H1 (cell line): ENCODE data around the gene MPDU1. TPM values are rescaled to one million over a fixed set of nuclear protein-coding genes. Genes with fewer than 3 reads are reported as not detected.

Source experiments
- CTCF ChIA-PET: fragments of 300-600 bp; sonication (Branson Sonifier 250); formaldehyde crosslinking; loops from one replicate; lab custom pipeline; 2021; ENCODE audit not compliant: partially characterized antibody; lab: Charles Lee
- POLR2A ChIA-PET: fragments of 300-600 bp; sonication (Branson Sonifier 250); formaldehyde crosslinking; loops from one replicate; lab custom pipeline; 2021; ENCODE audit warnings: inconsistent platforms; ENCODE audit not compliant: partially characterized antibody; lab: Charles Lee
- DNase-seq, 2 experiments: peaks; one replicate each; pipeline versions ENCODE4 v3.0.0 to v3.0.0-alpha.2; 2010 to 2022; ENCODE audit warnings: low spot score in 2 of 2, low read depth in 1 of 2, mixed read lengths in 1 of 2
- FAIRE-seq: peaks from 2 replicates; lab custom pipeline; 2011; peaks lifted over from hg19 to GRCh38; lab: Jason Lieb, UNC
- H2AFZ ChIP-seq: 2 replicates; pipeline ENCODE4 v1.8.1; 2012; ENCODE audit warnings: low read length, inconsistent platforms
- H2AK5ac ChIP-seq: 2 replicates; pipeline ENCODE4 v1.6.1; 2013; ENCODE audit warnings: low read depth, low read length
- H2BK120ac ChIP-seq: replicated peaks from 2 replicates; pipeline ENCODE3; 2013; ENCODE audit warnings: low read depth, low read length, inconsistent platforms
- H2BK12ac ChIP-seq: 2 replicates; pipeline ENCODE4 v1.6.1; 2013; ENCODE audit warnings: low read depth, low read length
- H2BK15ac ChIP-seq: 2 replicates; pipeline ENCODE4 v1.6.1; 2013; ENCODE audit warnings: low read length
- H2BK20ac ChIP-seq: 2 replicates; pipeline ENCODE4 v1.6.1; 2013; ENCODE audit warnings: low read length
- H2BK5ac ChIP-seq: 2 replicates; pipeline ENCODE4 v1.6.1; 2013; ENCODE audit warnings: low read depth, low read length
- H3K14ac ChIP-seq: 2 replicates; pipeline ENCODE4 v1.6.1; 2013; ENCODE audit warnings: inconsistent platforms; ENCODE audit not compliant: insufficient read length
- H3K18ac ChIP-seq: 2 replicates; pipeline ENCODE4 v1.6.1; 2013; ENCODE audit warnings: low read length; ENCODE audit errors: extremely low read depth
- H3K23ac ChIP-seq: 2 replicates; pipeline ENCODE4 v1.6.1; 2013; ENCODE audit warnings: inconsistent platforms; ENCODE audit not compliant: insufficient read length
- H3K23me2 ChIP-seq: 2 replicates; pipeline ENCODE4 v1.6.1; 2013; ENCODE audit warnings: low read depth, low read length
- H3K27ac ChIP-seq: 2 replicates; pipeline ENCODE4 v1.6.1; 2011; ENCODE audit warnings: low read depth, low read length, inconsistent platforms
- H3K27me3 ChIP-seq, 4 experiments: replicated peaks in 1 of 4; 1 replicate in 1 of 4; 2 replicates in 3 of 4; pipeline versions ENCODE4 v1.6.1 to v1.8.1; 2011 to 2013; ENCODE audit warnings: low read length in 3 of 4, mild to moderate bottlenecking in 3 of 4, inconsistent platforms in 2 of 4, mixed read lengths in 2 of 4, moderate library complexity in 1 of 4; ENCODE audit not compliant: control insufficient read depth in 3 of 4, insufficient read depth in 3 of 4; ENCODE audit errors: extremely low read depth in 1 of 4
- H3K36me3 ChIP-seq, 4 experiments: 2 replicates each; pipeline versions ENCODE4 v1.6.1 to v1.8.1; 2011 to 2013; ENCODE audit warnings: mild to moderate bottlenecking in 4 of 4, low read length in 3 of 4, moderate library complexity in 2 of 4, control low read depth in 1 of 4, inconsistent platforms in 1 of 4; ENCODE audit not compliant: insufficient read depth in 4 of 4, control insufficient read depth in 2 of 4
- H3K4ac ChIP-seq: replicated peaks from 2 replicates; pipeline ENCODE3; 2013; ENCODE audit warnings: low read length, low read depth, mixed read lengths, inconsistent platforms; ENCODE audit not compliant: insufficient read length
- H3K4me1 ChIP-seq, 4 experiments: replicated peaks in 1 of 4; 1 replicate in 1 of 4; 2 replicates in 3 of 4; pipeline versions ENCODE4 v1.6.1 to v1.8.1; 2011 to 2013; ENCODE audit warnings: low read length in 3 of 4, inconsistent platforms in 2 of 4, mixed read lengths in 1 of 4; ENCODE audit not compliant: insufficient read depth in 4 of 4, control insufficient read depth in 3 of 4
- H3K4me2 ChIP-seq, 2 experiments: 2 replicates each; pipeline versions ENCODE4 v1.6.1 to v1.8.1; 2011 to 2013; ENCODE audit warnings: low read depth in 2 of 2, low read length in 2 of 2, control low read depth in 1 of 2, inconsistent platforms in 1 of 2, mild to moderate bottlenecking in 1 of 2; ENCODE audit not compliant: insufficient read depth in 1 of 2
- H3K4me3 ChIP-seq, 4 experiments: fragments of 200-600, 300-600 bp in 1 of 4; sonication (generic), shearing (Covaris generic), sonication (Bioruptor Twin) in 1 of 4; 2 replicates each; pipeline versions ENCODE4 v1.5.1 to v1.8.1; 2011 to 2016; ENCODE audit warnings: low read length in 4 of 4, low read depth in 3 of 4, control low read depth in 2 of 4, inconsistent platforms in 2 of 4, mild to moderate bottlenecking in 2 of 4, mixed read lengths in 1 of 4, moderate library complexity in 1 of 4; ENCODE audit not compliant: insufficient read depth in 2 of 4; ENCODE audit errors: extremely low read depth in 1 of 4
- H3K56ac ChIP-seq: replicated peaks from 2 replicates; pipeline ENCODE3; 2013; ENCODE audit warnings: low read depth, mild to moderate bottlenecking, mixed read lengths, low read length, inconsistent platforms; ENCODE audit not compliant: insufficient read length
- H3K79me1 ChIP-seq: 2 replicates; pipeline ENCODE4 v1.6.1; 2013; ENCODE audit warnings: low read depth, low read length, control low read depth
- H3K79me2 ChIP-seq, 2 experiments: 2 replicates each; pipeline versions ENCODE4 v1.6.1 to v1.8.1; 2012 to 2013; ENCODE audit warnings: low read length in 2 of 2, mild to moderate bottlenecking in 2 of 2, inconsistent platforms in 1 of 2; ENCODE audit not compliant: insufficient read depth in 2 of 2, control insufficient read depth in 1 of 2
- H3K9ac ChIP-seq, 4 experiments: replicated peaks in 1 of 4; 1 replicate in 1 of 4; 2 replicates in 3 of 4; pipeline versions ENCODE4 v1.6.1 to v1.8.1; 2011 to 2013; ENCODE audit warnings: low read depth in 3 of 4, low read length in 3 of 4, control low read depth in 2 of 4, mild to moderate bottlenecking in 2 of 4, moderate library complexity in 2 of 4, inconsistent platforms in 1 of 4; ENCODE audit errors: extremely low read depth in 1 of 4
- H3K9me3 ChIP-seq, 2 experiments: 2 replicates each; pipeline versions ENCODE4 v1.6.1 to v1.8.1; 2012 to 2013; ENCODE audit warnings: mild to moderate bottlenecking in 2 of 2, moderate library complexity in 2 of 2, control low read depth in 1 of 2, inconsistent platforms in 1 of 2, low read depth in 1 of 2, low read length in 1 of 2, mixed read lengths in 1 of 2; ENCODE audit not compliant: insufficient read depth in 2 of 2
- H4K20me1 ChIP-seq, 2 experiments: replicated peaks in 1 of 2; 2 replicates each; pipeline versions ENCODE3 to v1.8.1; 2011 to 2013; ENCODE audit warnings: inconsistent platforms in 2 of 2, low read length in 2 of 2, mild to moderate bottlenecking in 1 of 2; ENCODE audit not compliant: insufficient read depth in 2 of 2, control insufficient read depth in 1 of 2
- H4K5ac ChIP-seq: 2 replicates; pipeline ENCODE4 v1.6.1; 2013; ENCODE audit warnings: low read length, low read depth, mixed read lengths, inconsistent platforms; ENCODE audit not compliant: insufficient read length
- H4K8ac ChIP-seq: 2 replicates; pipeline ENCODE4 v1.8.0; 2013; ENCODE audit warnings: mild to moderate bottlenecking, moderate library complexity, low read length, inconsistent platforms; ENCODE audit not compliant: insufficient read depth; ENCODE audit errors: extremely low read depth
- H4K91ac ChIP-seq: replicated peaks from 2 replicates; pipeline ENCODE3; 2013; ENCODE audit warnings: low read length, mixed read lengths, inconsistent platforms; ENCODE audit not compliant: insufficient read length
- ASH2L ChIP-seq: fragments of 200-600, 300-600 bp; sonication (generic); IDR thresholded peaks from one replicate; pipeline ENCODE4 v1.7.1; 2017; ENCODE audit warnings: low read length
- CBX8 ChIP-seq: fragments of 300-800, 300-1000 bp; sonication (generic); IDR thresholded peaks from 2 replicates; pipeline ENCODE4 v1.7.1; 2016; ENCODE audit warnings: low read depth, low read length, borderline replicate concordance
- EZH2 ChIP-seq: fragments of 200-600 bp; sonication (generic); IDR thresholded peaks from 2 replicates; pipeline ENCODE4 v1.7.1; 2012; ENCODE audit warnings: low read depth, mild to moderate bottlenecking, moderate library complexity, low read length, inconsistent platforms; ENCODE audit not compliant: severe bottlenecking
- POLR2AphosphoS5 ChIP-seq: IDR thresholded peaks from 2 replicates; pipeline ENCODE4 v1.6.1; 2011; ENCODE audit warnings: low read depth, low read length
- RXRA ChIP-seq: IDR thresholded peaks from 2 replicates; pipeline ENCODE4 v1.6.1; 2011; ENCODE audit warnings: low read depth, mild to moderate bottlenecking, low read length, moderate library complexity; ENCODE audit not compliant: insufficient read depth
- SAP30 ChIP-seq: fragments of 300-600 bp; sonication (generic); IDR thresholded peaks from 2 replicates; pipeline ENCODE4 v1.7.1; 2012; ENCODE audit warnings: low read length, moderate library complexity, mild to moderate bottlenecking, inconsistent platforms; ENCODE audit not compliant: insufficient read depth, insufficient replicate concordance
- SP2 ChIP-seq: IDR thresholded peaks from 2 replicates; pipeline ENCODE4 v1.6.1; 2012; ENCODE audit warnings: mild to moderate bottlenecking, low read length, inconsistent platforms
- SRF ChIP-seq: IDR thresholded peaks from 2 replicates; pipeline ENCODE4 v1.6.1; 2011; ENCODE audit warnings: mild to moderate bottlenecking, low read depth, low read length, moderate library complexity
- WGBS, 2 experiments: shearing (Covaris generic) in 1 of 2; methylation state at CpG; one replicate each; pipeline versions ENCODE4 v1.1.6 to v1.1.7; 2013 to 2015; ENCODE audit warnings: low lambda C conversion rate in 2 of 2, mixed read lengths in 2 of 2, inconsistent platforms in 1 of 2, low coverage in 1 of 2, missing lambda C conversion rate in 1 of 2; ENCODE audit not compliant: insufficient replicate concordance in 2 of 2, insufficient coverage in 1 of 2, insufficient read length in 1 of 2; ENCODE audit errors: extremely low coverage in 1 of 2, missing lambda C conversion rate in 1 of 2; 5-methylcytosine and 5-hydroxymethylcytosine counted together
- polyA plus RNA-seq, 7 experiments: library from polyadenylated mRNA; depleted of rRNA in 3 of 7; stranded (reverse) in 5 of 7; unstranded in 2 of 7; fragments of >200 nt in 5 of 7; fragments of 200-250 nt in 2 of 7; gene quantifications; 1 replicate in 5 of 7; 2 replicates in 1 of 7; 4 replicates in 1 of 7; pipeline versions ENCODE4 v1.2.1 to v1.2.3, GENCODE V29; 2011 to 2013; ENCODE audit warnings: missing spikeins in 2 of 7, mixed read lengths in 2 of 7
- total RNA-seq: library from RNA; stranded (reverse); fragmentation: NEBNext Ultra II Directional; extraction: Animal tissue kit (Norgen Biotek cat#: 25700); gene quantifications from 2 replicates; pipeline ENCODE4 v1.2.1, GENCODE V29; 2021
- TF ChIP-seq, protein P1 (sequence below): IDR thresholded peaks from 2 replicates; pipeline ENCODE4 v1.6.1; 2011; ENCODE audit warnings: low read depth, mild to moderate bottlenecking, low read length; ENCODE audit not compliant: insufficient read depth
- TF ChIP-seq, protein P2 (sequence below): IDR thresholded peaks from 2 replicates; pipeline ENCODE4 v1.6.1; 2012; ENCODE audit warnings: inconsistent platforms
- TF ChIP-seq, protein P3 (sequence below): IDR thresholded peaks from 2 replicates; pipeline ENCODE4 v1.6.1; 2012; ENCODE audit warnings: inconsistent platforms

The MPDU1 gene
- total and polyA plus RNA-seq, 2 of the 8 experiments (the other 6 are each of a cell fraction or from before 2014, with no cell fraction given) = 63.2 to 142 TPM

DNA sequence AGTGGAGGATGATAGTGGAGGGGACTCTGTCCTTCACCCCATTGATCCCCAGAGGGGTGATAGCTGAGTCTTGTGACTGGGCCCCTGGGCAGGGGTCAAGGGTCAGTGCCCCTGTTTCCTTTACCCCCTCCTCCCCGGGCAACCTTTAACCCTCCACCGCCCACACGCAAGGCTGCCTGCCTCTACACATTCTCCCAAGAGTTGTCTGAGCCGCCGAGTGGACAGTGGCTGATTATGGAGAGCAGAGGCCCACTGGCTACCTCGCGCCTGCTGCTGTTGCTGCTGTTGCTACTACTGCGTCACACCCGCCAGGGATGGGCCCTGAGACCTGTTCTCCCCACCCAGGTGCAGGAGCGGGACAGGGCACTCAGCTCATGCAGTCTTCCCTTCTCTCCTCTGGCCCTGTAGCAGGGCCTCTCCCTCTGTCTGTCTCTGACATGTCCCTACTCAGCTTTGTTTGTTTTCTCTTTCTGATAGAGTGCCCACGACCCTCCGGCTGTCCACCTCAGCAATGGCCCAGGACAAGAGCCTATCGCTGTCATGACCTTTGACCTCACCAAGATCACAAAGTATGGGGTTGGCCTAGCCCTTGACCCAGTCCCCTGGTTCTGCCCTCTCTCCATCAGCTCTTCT, 46.4 kb downstream of the MPDU1 start, which contains the start of gene SHBG:
Gene SHBG (plus strand): TSS at position 197 of the 633 bp plus-strand sequence. CDS start 38 bp downstream, at position 235.
- no peaks in the 10 kb centered on the region for H3K9me3 ChIP-seq
- TF ChIP-seq POLR2AphosphoS5 = no peak
- no peak for TF ChIP-seq ASH2L
- no peak for TF ChIP-seq CBX8
- no peak for TF ChIP-seq RXRA
- TF ChIP-seq, protein P1, sequence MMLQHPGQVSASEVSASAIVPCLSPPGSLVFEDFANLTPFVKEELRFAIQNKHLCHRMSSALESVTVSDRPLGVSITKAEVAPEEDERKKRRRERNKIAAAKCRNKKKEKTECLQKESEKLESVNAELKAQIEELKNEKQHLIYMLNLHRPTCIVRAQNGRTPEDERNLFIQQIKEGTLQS = no peak
- TF ChIP-seq, protein P2, sequence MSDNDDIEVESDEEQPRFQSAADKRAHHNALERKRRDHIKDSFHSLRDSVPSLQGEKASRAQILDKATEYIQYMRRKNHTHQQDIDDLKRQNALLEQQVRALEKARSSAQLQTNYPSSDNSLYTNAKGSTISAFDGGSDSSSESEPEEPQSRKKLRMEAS = no peak
- TF ChIP-seq, protein P3, sequence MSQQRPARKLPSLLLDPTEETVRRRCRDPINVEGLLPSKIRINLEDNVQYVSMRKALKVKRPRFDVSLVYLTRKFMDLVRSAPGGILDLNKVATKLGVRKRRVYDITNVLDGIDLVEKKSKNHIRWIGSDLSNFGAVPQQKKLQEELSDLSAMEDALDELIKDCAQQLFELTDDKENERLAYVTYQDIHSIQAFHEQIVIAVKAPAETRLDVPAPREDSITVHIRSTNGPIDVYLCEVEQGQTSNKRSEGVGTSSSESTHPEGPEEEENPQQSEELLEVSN = no peak
- no peak for TF ChIP-seq SAP30
- no peak for TF ChIP-seq SRF
- TF ChIP-seq SP2 = no peak
- TF ChIP-seq EZH2 = no peak

More for the DNA sequence above, 46.4 kb downstream of the MPDU1 start, which contains the start of gene SHBG:
- Histone ChIP-seq H2BK120ac (no peak within 1 kb of the TSS), H2BK12ac (0 out of 2 replicates have a peak within 1 kb of the TSS, but pooled peaks have one; percentile 9), H3K4ac (no peak within 1 kb of the TSS), H2BK15ac (no peak within 1 kb of the TSS), H3K27me3 (no peaks in the 10 kb centered on the region), H4K91ac (no peak within 1 kb of the TSS), H3K23me2 (peaks cover 8% of the 10 kb centered on the region), H3K18ac (no peak within 1 kb of the TSS), H3K4me2 (no peak within 1 kb of the TSS), H3K79me1 (peaks cover 2% of the 10 kb centered on the region; the same call in 1 of the 2 replicates), H4K20me1 (no peaks in the 10 kb centered on the region), H3K27ac (no peak within 1 kb of the TSS), H2BK20ac (no peak within 1 kb of the TSS), H4K8ac (no peak within 1 kb of the TSS), H3K79me2 (peaks cover 0 to 3% of the 10 kb centered on the region in 2 experiments; a peak in 1 of 4 replicates), H2BK5ac (no peak within 1 kb of the TSS), H2AK5ac (no peak within 1 kb of the TSS), H4K5ac (no peak within 1 kb of the TSS), H2AFZ (no peak within 1 kb of the TSS), H3K36me3 (peaks cover 0 to 4% (median 0%) of the 10 kb centered on the region in 4 experiments; a peak in 1 of 8 replicates), H3K14ac (no peak within 1 kb of the TSS), H3K9ac (no peak within 1 kb of the TSS), H3K4me3 (no peak within 1 kb of the TSS), H3K56ac (no peak within 1 kb of the TSS), H3K23ac (no peak within 1 kb of the TSS), H3K4me1 (peaks cover 3 to 16% (median 4%) of the 10 kb centered on the region in 4 experiments; a peak in 5 of 7 replicates)
- DNase-seq (no peak), FAIRE-seq (no peak)
- 92% methylated on average over 13 of the region's 13 CpGs; no CpG with 5 or more reads in 1 of the 2 experiments for WGBS, 2 experiments
- CTCF ChIA-PET = interaction anchor here (0.7 to 15.7 kb wide), 8 partner anchors 12 to 558 kb away, joined by 3 to 332 read pairs (median 89); partner anchors contain the start of genes ATP1B2, DNAH2, FXR2 and TP53
- POLR2A ChIA-PET = interaction anchor here (0.6 to 79.4 kb wide), 5 partner anchors 14 to 165 kb away, joined by 4 to 2272 read pairs (median 5); partner anchors contain the start of genes ATP1B2, TP53 and WRAP53
